ENCODE measurements around the gene NLN. TPM values are rescaled to one million over a fixed set of nuclear protein-coding genes. Genes with fewer than 3 reads are reported as not detected.

NLN gene
- total and polyA plus RNA-seq, 2 of the 4 experiments (the other 2 are of a cell fraction), result 19.1 to 37.1 TPM

GRCh38 chr5:65778126-65778525, 56.1 kb downstream of the NLN start:
- no peak for ATAC-seq (ENCODE audit: low read depth)
- POLR2A ChIA-PET (ENCODE audit: unreplicated experiment), result no interaction called here
- dilution Hi-C loops (cut with HindIII; ENCODE audit: low sequenced_read_pairs, unreplicated experiment), result no loop called here

More at GRCh38 chr5:65778126-65778525, 56.1 kb downstream of the NLN start:
- Histone ChIP-seq H2AK9ac (replicated peaks; ENCODE audit: low read depth, low read length, poor library complexity) (no peak overlapping the region), H3K23ac (ENCODE audit: low read depth, low read length) (peak overlapping the region; percentile 39; the same call in 1 of the 2 replicates), H2BK120ac (ENCODE audit: low read depth, low read length) (no peak overlapping the region), H3K4me3 (ENCODE audit: insufficient read depth, low read depth, low read length) (no peak overlapping the region), H4K8ac (ENCODE audit: low read depth in 2 of 2, low read length in 2 of 2) (no peak overlapping the region), H3K9me1 (ENCODE audit: insufficient read depth, low read length) (peaks cover 10% of the 10 kb centered on the region), H3K4me1 (ENCODE audit: control insufficient read depth, insufficient read depth, low read length) (peaks cover 16% of the 10 kb centered on the region), H3K27ac (ENCODE audit: insufficient read depth, low read length) (no peak overlapping the region), H3K79me1 (ENCODE audit: low read depth in 1 of 2, low read length in 2 of 2) (peaks cover 7 to 28% of the 10 kb centered on the region in 2 experiments), H2BK20ac (ENCODE audit: low read depth, low read length) (no peak overlapping the region), H4K5ac (ENCODE audit: low read depth, low read length) (no peak overlapping the region), H3K4ac (ENCODE audit: low read depth, low read length) (no peak overlapping the region), H2BK15ac (ENCODE audit: low read depth, low read length) (no peak overlapping the region; the same call in 2 of the 3 replicates), H4K20me1 (ENCODE audit: insufficient read depth, low read length) (no peaks in the 10 kb centered on the region), H2BK5ac (ENCODE audit: low read depth, low read length, poor library complexity, severe bottlenecking) (no peak overlapping the region), H3K56ac (ENCODE audit: extremely low read depth, insufficient read depth, low read length) (no peak overlapping the region), H3K4me2 (ENCODE audit: low read depth, low read length) (no peak overlapping the region), H3K9ac (ENCODE audit: low read depth, low read length) (no peak overlapping the region), H4K91ac (ENCODE audit: insufficient read depth, low read depth, low read length) (no peak overlapping the region), H3K18ac (ENCODE audit: low read depth, low read length) (no peak overlapping the region), H2AFZ (replicated peaks; ENCODE audit: low read length, poor library complexity) (no peak overlapping the region), H3K14ac (replicated peaks; ENCODE audit: low read depth, low read length) (no peak overlapping the region; the same call in 1 of the 2 replicates), H3K9me3 (ENCODE audit: control insufficient read depth, insufficient read depth, low read length) (no peaks in the 10 kb centered on the region), H3K36me3 (ENCODE audit: control insufficient read depth, insufficient read depth, low read length) (peaks cover 8% of the 10 kb centered on the region), H2AK5ac (ENCODE audit: low read depth, low read length) (no peak overlapping the region), H3K27me3 (ENCODE audit: control insufficient read depth, insufficient read depth, low read length) (no peaks in the 10 kb centered on the region)
- BruUV-seq (replicated peaks), result no TSS peak
- in situ Hi-C loops (cut with MboI; ENCODE audit: low sequenced_read_pairs), result no loop called here
- CTCF ChIA-PET, result no interaction called here
- TF ChIP-seq RFX5 (IDR thresholded peaks at IDR 0.05; ENCODE audit: low read depth, low read length) (no peak), USF2 (IDR thresholded peaks at IDR 0.05; ENCODE audit: low read depth, low read length) (no peak), MXI1 (IDR thresholded peaks at IDR 0.05; ENCODE audit: borderline replicate concordance, low read depth, low read length) (no peak), CTCF (conservative IDR thresholded peaks at IDR 0.05; ENCODE audit: low read depth, low read length) (no peak), MAZ (IDR thresholded peaks at IDR 0.05; ENCODE audit: borderline replicate concordance, low read depth, low read length) (no peak), SMC3 (IDR thresholded peaks at IDR 0.05; ENCODE audit: low read depth, low read length) (no peak), BHLHE40 (IDR thresholded peaks at IDR 0.05; ENCODE audit: low read depth, low read length) (no peak), RAD21 (IDR thresholded peaks at IDR 0.05; ENCODE audit: low read length) (no peak)
- intact Hi-C loops (cut with micrococcal nuclease), result no loop called here
- DNase-seq, result no peak
- no CpG with 5 or more reads among the region's 1 CpG for WGBS, 2 experiments (ENCODE audit: extremely low coverage in 2 of 2, insufficient read length in 1 of 2)
